ENCODE results near the gene GABBR2.

GRCh38 chr9:98644011-98644410 lies 64.7 kb downstream of the GABBR2 start:
- TF ChIP-seq, protein P1, sequence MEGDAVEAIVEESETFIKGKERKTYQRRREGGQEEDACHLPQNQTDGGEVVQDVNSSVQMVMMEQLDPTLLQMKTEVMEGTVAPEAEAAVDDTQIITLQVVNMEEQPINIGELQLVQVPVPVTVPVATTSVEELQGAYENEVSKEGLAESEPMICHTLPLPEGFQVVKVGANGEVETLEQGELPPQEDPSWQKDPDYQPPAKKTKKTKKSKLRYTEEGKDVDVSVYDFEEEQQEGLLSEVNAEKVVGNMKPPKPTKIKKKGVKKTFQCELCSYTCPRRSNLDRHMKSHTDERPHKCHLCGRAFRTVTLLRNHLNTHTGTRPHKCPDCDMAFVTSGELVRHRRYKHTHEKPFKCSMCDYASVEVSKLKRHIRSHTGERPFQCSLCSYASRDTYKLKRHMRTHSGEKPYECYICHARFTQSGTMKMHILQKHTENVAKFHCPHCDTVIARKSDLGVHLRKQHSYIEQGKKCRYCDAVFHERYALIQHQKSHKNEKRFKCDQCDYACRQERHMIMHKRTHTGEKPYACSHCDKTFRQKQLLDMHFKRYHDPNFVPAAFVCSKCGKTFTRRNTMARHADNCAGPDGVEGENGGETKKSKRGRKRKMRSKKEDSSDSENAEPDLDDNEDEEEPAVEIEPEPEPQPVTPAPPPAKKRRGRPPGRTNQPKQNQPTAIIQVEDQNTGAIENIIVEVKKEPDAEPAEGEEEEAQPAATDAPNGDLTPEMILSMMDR (IDR thresholded peaks at IDR 0.05) = no peak
- no peak for TF ChIP-seq POLR2A (IDR thresholded peaks at IDR 0.05)
